ENCODE data around the gene TPRA1.
"Not testable (repeated sequence)": the region's sequence is repeated elsewhere in the genome, so short reads cannot be mapped to it uniquely, and the experiment has no call there.

The TPRA1 gene

DNA sequence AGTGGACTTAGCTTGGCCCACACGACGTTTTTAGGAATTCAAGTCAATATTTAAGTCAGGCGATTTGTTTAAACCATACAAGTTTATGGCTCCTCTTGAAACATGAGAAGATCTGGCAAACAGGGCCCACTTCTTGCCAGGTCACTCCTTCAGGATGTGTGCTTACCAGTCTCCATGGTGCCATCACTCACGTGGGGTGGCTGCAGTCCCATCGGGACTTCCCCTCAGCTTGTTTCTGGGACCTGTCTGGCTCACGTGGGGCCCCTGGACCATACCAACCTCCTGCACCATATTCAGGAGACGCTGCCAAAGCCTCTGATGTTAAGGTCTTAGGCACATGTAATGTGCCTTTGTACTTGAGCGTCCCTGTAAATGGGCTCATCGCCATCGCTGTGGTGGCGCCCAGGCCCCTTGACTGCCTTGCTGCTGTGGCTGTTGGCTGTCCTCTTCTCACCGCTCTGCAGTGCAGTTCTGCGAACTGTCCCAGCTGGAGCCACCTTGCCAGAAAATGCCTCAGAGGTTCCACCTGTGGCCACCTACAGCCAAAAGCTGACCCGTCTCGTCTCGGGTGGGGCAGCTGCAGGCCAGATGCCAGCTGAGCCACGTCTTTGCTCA lies 16.6 kb upstream of the TPRA1 start:
- no peak overlapping the region for H3K4me3 ChIP-seq (ENCODE audit: low read depth in 1 of 5, low read length in 5 of 5)
- peaks cover 0 to 53% (median 37%) of the 10 kb centered on the region in 5 donors for H3K36me3 ChIP-seq (ENCODE audit: control insufficient read depth in 5 of 5, insufficient read depth in 5 of 5, low read length in 5 of 5)
- H3K9me3 ChIP-seq (ENCODE audit: control insufficient read depth in 5 of 5, low read length in 5 of 5): no peaks in the 10 kb centered on the region
- no peak overlapping the region for H3K9ac ChIP-seq (ENCODE audit: low read length in 5 of 5)
- H3K27ac ChIP-seq (ENCODE audit: low read depth, low read length): no peak overlapping the region
- H3K27me3 ChIP-seq (ENCODE audit: control insufficient read depth in 5 of 5, insufficient read depth in 4 of 5, low read length in 5 of 5): no peaks in the 10 kb centered on the region
- no peaks in the 10 kb centered on the region for H3K4me1 ChIP-seq (ENCODE audit: control insufficient read depth in 5 of 5, insufficient read depth in 5 of 5, low read length in 5 of 5)

DNA sequence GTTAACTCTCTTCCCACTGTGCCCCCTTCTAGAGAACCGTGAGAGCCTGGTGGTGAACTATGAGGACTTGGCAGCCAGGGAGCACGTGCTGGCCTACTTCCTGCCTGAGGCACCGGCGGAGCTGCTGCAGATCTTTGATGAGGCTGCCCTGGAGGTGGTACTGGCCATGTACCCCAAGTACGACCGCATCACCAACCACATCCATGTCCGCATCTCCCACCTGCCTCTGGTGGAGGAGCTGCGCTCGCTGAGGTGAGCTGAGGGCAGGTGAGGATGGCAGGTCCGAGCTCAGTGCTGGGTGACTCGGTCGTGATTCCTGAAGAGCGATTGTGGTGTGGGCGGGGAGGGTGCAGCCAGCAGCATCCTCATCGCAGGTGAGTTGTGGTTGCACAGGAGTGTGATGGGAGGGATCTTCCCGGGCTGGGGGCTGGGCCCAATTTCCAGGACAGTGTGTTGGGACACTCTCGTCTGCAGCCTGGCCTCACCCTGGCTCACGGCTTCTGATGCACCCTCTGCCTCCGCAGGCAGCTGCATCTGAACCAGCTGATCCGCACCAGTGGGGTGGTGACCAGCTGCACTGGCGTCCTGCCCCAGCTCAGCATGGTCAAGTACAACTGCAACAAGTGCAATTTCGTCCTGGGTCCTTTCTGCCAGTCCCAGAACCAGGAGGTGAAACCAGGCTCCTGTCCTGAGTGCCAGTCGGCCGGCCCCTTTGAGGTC lies 15.7 kb upstream of the TPRA1 start:
- no peaks in the 10 kb centered on the region for H3K27me3 ChIP-seq (ENCODE audit: control insufficient read depth in 5 of 5, insufficient read depth in 4 of 5, low read length in 5 of 5)
- H3K9ac ChIP-seq (ENCODE audit: low read length in 5 of 5): no peak overlapping the region
- H3K4me1 ChIP-seq (ENCODE audit: control insufficient read depth in 5 of 5, insufficient read depth in 5 of 5, low read length in 5 of 5): no peaks in the 10 kb centered on the region
- no peak overlapping the region for H3K27ac ChIP-seq (ENCODE audit: low read depth, low read length)
- H3K36me3 ChIP-seq (ENCODE audit: control insufficient read depth in 5 of 5, insufficient read depth in 5 of 5, low read length in 5 of 5): peaks cover 0 to 53% (median 37%) of the 10 kb centered on the region in 5 donors
- no peak overlapping the region for H3K4me3 ChIP-seq (ENCODE audit: low read depth in 1 of 5, low read length in 5 of 5)
- H3K9me3 ChIP-seq (ENCODE audit: control insufficient read depth in 5 of 5, low read length in 5 of 5): no peaks in the 10 kb centered on the region

DNA sequence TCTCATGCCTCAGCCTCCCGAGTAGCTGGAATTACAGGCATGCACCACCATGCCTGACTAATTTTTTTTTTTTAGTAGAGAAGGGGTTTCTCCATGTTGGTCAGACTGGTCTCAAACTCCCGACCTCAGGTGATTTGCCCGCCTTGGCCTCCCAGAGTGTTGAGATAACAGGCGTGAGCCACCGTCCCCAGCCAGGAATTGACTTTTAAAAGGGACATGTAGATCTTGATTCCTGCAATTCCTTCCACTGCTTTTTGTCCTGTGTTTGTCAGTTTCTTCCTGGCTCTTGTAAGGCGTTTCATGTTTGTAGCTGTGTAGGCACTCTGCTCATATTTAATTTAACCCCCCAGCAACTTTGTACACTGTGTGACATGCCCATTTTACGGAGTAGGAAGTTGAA lies 15.0 kb upstream of the TPRA1 start:
- H3K27me3 ChIP-seq (ENCODE audit: control insufficient read depth in 5 of 5, insufficient read depth in 4 of 5, low read length in 5 of 5); H3K4me1 ChIP-seq (ENCODE audit: control insufficient read depth in 5 of 5, insufficient read depth in 5 of 5, low read length in 5 of 5); H3K27ac ChIP-seq (ENCODE audit: low read depth, low read length); H3K9me3 ChIP-seq (ENCODE audit: control insufficient read depth in 5 of 5, low read length in 5 of 5); H3K4me3 ChIP-seq (ENCODE audit: low read depth in 1 of 5, low read length in 5 of 5); H3K9ac ChIP-seq (ENCODE audit: low read length in 5 of 5): not testable (repeated sequence)
- H3K36me3 ChIP-seq (ENCODE audit: control insufficient read depth in 5 of 5, insufficient read depth in 5 of 5, low read length in 5 of 5): peaks cover 0 to 50% (median 34%) of the 10 kb centered on the region in 5 donors

DNA sequence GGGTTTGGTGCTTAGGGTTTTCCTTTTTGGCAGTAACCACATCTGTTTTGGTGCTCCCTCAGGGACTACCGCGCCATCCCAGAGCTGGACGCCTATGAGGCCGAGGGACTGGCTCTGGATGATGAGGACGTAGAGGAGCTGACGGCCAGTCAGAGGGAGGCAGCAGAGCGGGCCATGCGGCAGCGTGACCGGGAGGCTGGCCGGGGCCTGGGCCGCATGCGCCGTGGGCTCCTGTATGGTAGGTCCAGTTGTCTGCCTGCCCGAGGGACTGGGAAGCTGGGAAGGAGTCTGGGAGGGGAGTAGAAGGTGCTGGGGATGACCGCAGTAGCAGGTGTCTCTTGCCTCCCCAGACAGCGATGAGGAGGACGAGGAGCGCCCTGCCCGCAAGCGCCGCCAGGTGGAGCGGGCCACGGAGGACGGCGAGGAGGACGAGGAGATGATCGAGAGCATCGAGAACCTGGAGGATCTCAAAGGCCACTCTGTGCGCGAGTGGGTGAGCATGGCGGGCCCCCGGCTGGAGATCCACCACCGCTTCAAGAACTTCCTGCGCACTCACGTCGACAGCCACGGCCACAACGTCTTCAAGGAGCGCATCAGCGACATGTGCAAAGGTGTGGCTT lies 14.1 kb upstream of the TPRA1 start:
- H3K36me3 ChIP-seq (ENCODE audit: control insufficient read depth in 5 of 5, insufficient read depth in 5 of 5, low read length in 5 of 5): peaks cover 0 to 46% (median 31%) of the 10 kb centered on the region in 5 donors
- H3K4me1 ChIP-seq (ENCODE audit: control insufficient read depth in 5 of 5, insufficient read depth in 5 of 5, low read length in 5 of 5): no peaks in the 10 kb centered on the region
- no peak overlapping the region for H3K9ac ChIP-seq (ENCODE audit: low read length in 5 of 5)

DNA sequence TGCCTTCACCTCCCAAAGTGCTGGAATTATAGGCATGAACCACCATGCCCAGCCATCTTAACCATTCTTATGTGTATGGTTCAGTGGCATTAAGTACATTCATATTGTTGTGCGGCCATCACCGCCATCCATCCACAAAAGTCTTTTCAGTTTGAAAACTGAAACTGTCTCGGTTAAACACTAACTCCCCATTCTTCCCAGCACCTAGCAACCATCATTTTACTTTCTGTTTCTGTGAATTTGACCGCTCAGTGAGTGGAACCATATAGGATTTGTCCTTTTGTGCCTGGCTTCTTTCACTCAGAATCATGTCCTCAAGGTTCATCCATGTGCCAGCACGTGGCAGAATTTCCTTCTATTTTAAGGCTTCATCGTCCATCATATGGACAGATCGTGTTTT lies 13.5 kb upstream of the TPRA1 start:
- no peak overlapping the region for H3K9ac ChIP-seq (ENCODE audit: low read length in 5 of 5)
- H3K27me3 ChIP-seq (ENCODE audit: control insufficient read depth in 5 of 5, insufficient read depth in 4 of 5, low read length in 5 of 5): no peaks in the 10 kb centered on the region
- peaks cover 0 to 42% (median 26%) of the 10 kb centered on the region in 5 donors for H3K36me3 ChIP-seq (ENCODE audit: control insufficient read depth in 5 of 5, insufficient read depth in 5 of 5, low read length in 5 of 5)

More for the DNA sequence above, 14.1 kb upstream of the TPRA1 start:
- no peak overlapping the region for H3K4me3 ChIP-seq (ENCODE audit: low read depth in 1 of 5, low read length in 5 of 5)
- no peaks in the 10 kb centered on the region for H3K27me3 ChIP-seq (ENCODE audit: control insufficient read depth in 5 of 5, insufficient read depth in 4 of 5, low read length in 5 of 5)
- no peak overlapping the region for H3K27ac ChIP-seq (ENCODE audit: low read depth, low read length)
- no peaks in the 10 kb centered on the region for H3K9me3 ChIP-seq (ENCODE audit: control insufficient read depth in 5 of 5, low read length in 5 of 5)

DNA sequence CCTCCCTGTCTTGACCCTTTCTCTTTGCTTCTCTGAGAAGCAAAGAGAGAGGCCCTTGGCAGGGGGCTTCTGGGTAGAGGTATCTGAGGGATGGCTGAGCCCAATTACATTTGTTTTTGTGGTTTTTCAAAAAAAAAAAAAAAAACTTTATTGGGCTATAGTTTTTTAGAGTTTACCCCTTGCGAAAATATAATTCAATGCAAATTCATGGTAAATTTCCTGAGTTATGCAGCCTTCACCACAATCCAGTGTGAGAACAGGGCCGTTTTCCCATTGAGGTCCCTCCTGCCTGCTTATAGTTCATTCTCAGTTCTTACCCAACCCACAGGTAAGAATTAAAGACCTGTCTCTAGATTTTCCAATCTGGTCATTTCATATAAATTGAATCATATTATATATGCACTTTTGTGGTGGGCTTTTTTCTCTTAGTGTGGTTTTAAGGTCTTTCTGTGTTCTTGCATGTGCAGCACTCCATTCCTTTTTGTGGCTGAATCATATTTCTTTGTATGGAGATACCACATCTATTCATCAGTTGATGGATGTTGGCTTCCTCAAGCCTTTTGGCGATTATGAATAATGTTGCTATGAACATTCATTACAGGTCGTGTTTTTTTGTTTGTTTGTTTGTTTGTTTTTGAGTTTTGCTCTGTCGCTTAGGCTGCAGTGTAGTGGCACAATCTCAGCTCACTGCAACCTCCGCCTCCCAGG lies 10.4 kb upstream of the TPRA1 start:
- no peaks in the 10 kb centered on the region for H3K9me3 ChIP-seq (ENCODE audit: control insufficient read depth in 5 of 5, low read length in 5 of 5)
- peaks cover 0 to 16% (median 9%) of the 10 kb centered on the region in 5 donors for H3K4me1 ChIP-seq (ENCODE audit: control insufficient read depth in 5 of 5, insufficient read depth in 5 of 5, low read length in 5 of 5)
- H3K36me3 ChIP-seq (ENCODE audit: control insufficient read depth in 5 of 5, insufficient read depth in 5 of 5, low read length in 5 of 5): peaks cover 0 to 13% (median 7%) of the 10 kb centered on the region in 5 donors
- no peak overlapping the region for H3K9ac ChIP-seq (ENCODE audit: low read length in 5 of 5)
- no peaks in the 10 kb centered on the region for H3K27me3 ChIP-seq (ENCODE audit: control insufficient read depth in 5 of 5, insufficient read depth in 4 of 5, low read length in 5 of 5)
- H3K4me3 ChIP-seq (ENCODE audit: low read depth in 1 of 5, low read length in 5 of 5): no peak overlapping the region
- H3K27ac ChIP-seq (ENCODE audit: low read depth, low read length): no peak overlapping the region

More for the DNA sequence above, 13.5 kb upstream of the TPRA1 start:
- Histone ChIP-seq H3K4me1 (ENCODE audit: control insufficient read depth in 5 of 5, insufficient read depth in 5 of 5, low read length in 5 of 5) (no peaks in the 10 kb centered on the region), H3K27ac (ENCODE audit: low read depth, low read length) (no peak overlapping the region), H3K4me3 (ENCODE audit: low read depth in 1 of 5, low read length in 5 of 5) (no peak overlapping the region), H3K9me3 (ENCODE audit: control insufficient read depth in 5 of 5, low read length in 5 of 5) (no peaks in the 10 kb centered on the region)

DNA sequence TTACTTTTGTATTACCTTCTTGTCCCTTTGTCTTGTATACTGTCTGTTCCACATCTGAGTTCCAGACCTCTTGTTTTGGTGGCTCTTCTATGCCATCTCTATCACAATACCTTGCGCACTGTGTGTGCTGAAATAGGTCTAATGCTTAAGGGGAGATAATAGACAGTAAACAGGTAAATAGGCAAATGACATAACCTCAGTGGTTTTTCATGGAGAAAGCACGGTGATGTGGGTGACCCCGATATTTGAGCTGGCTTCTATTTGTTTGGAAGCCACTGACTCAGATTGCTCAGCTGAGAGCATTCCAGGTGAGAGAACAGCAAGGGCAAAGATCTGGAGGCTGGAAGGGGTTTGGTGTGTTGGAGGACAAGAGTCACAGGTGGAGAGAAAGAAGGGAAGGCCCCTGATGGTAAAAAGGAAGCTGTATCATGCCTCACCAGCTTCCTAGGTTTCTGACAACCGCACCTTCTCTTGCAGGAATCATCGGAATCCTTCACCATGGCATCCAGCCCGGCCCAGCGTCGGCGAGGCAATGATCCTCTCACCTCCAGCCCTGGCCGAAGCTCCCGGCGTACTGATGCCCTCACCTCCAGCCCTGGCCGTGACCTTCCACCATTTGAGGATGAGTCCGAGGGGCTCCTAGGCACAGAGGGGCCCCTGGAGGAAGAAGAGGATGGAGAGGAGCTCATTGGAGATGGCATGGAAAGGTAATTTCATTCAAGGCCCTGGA lies 8.5 kb upstream of the TPRA1 start:
- Histone ChIP-seq H3K9me3 (ENCODE audit: control insufficient read depth in 5 of 5, low read length in 5 of 5) (no peaks in the 10 kb centered on the region), H3K4me3 (ENCODE audit: low read depth in 1 of 5, low read length in 5 of 5) (peak overlapping the region; percentile 51 to 80 (median 73)), H3K4me1 (ENCODE audit: control insufficient read depth in 5 of 5, insufficient read depth in 5 of 5, low read length in 5 of 5) (peaks cover 0 to 16% (median 9%) of the 10 kb centered on the region in 5 donors), H3K36me3 (ENCODE audit: control insufficient read depth in 5 of 5, insufficient read depth in 5 of 5, low read length in 5 of 5) (no peaks in the 10 kb centered on the region), H3K27ac (ENCODE audit: low read depth, low read length) (no peak overlapping the region), H3K9ac (ENCODE audit: low read length in 5 of 5) (peak overlapping the region in 4 of 5 donors; percentile 58 to 76 (median 73)), H3K27me3 (ENCODE audit: control insufficient read depth in 5 of 5, insufficient read depth in 4 of 5, low read length in 5 of 5) (no peaks in the 10 kb centered on the region)

DNA sequence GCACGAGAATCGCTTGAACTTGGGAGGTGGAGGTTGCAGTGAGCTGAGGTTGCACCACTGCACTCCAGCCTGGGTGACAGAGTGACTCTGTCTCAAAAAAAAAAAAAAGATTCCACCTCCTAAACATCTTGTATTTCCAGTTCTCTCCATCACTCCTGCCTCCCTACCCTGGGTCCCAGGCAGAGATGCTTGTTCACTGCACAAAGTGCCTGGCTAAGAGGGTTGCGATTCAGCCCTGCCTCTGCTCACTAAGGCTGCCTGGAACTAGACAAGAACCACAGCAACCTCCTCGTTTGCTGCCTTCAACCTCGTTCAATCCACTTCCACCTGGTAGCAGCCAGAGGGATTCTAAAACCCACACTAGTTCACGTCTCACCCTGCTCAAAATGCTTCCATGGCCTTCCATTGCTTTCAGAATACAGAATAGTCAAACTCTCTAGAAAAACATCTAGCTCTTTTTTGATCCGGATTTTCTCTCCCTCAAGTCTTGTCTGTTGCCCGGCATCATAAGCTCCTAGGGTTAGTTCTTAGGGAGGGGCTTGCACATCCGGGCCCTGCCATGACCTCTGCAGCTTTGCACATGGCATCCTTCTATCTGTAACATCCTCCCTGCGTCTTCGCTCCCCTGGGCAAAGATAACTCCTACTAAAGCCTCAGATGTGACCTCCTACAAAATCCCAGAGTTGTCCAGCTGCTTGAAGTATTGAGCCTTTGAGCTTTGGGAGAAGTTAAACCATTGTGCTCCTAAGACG lies 6.7 kb upstream of the TPRA1 start:
- Histone ChIP-seq H3K9ac (ENCODE audit: low read length in 5 of 5) (no peak overlapping the region), H3K4me3 (ENCODE audit: low read depth in 1 of 5, low read length in 5 of 5) (peak overlapping the region in 2 of 5 donors; percentile 17 to 76), H3K4me1 (ENCODE audit: control insufficient read depth in 5 of 5, insufficient read depth in 5 of 5, low read length in 5 of 5) (peaks cover 0 to 16% (median 9%) of the 10 kb centered on the region in 5 donors), H3K27me3 (ENCODE audit: control insufficient read depth in 5 of 5, insufficient read depth in 4 of 5, low read length in 5 of 5) (no peaks in the 10 kb centered on the region), H3K27ac (ENCODE audit: low read depth, low read length) (no peak overlapping the region), H3K9me3 (ENCODE audit: control insufficient read depth in 5 of 5, low read length in 5 of 5) (no peaks in the 10 kb centered on the region), H3K36me3 (ENCODE audit: control insufficient read depth in 5 of 5, insufficient read depth in 5 of 5, low read length in 5 of 5) (no peaks in the 10 kb centered on the region)

DNA sequence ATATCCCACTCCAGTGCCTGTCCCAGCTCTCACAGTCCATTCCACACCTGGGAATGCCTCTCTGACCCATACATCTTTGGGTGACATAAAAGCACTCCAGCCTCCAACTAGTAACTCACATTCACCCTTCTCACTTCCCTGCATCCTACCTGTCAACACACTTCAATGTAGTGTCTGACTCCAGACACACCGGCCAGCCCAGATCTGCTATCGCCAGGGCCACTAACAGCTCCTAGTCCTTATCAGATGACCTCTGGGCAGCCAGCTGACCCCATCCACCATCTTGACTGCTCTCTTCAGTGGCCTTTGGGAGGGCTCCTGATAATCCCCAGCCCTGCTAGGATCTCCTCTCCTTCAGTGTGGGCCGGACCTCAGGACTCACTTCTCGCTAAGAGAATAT lies 4.8 kb upstream of the TPRA1 start:
- peaks cover 4 to 27% (median 18%) of the 10 kb centered on the region in 5 donors for H3K4me1 ChIP-seq (ENCODE audit: control insufficient read depth in 5 of 5, insufficient read depth in 5 of 5, low read length in 5 of 5)
- no peak overlapping the region for H3K9ac ChIP-seq (ENCODE audit: low read length in 5 of 5)
- no peaks in the 10 kb centered on the region for H3K9me3 ChIP-seq (ENCODE audit: control insufficient read depth in 5 of 5, low read length in 5 of 5)
- H3K27ac ChIP-seq (ENCODE audit: low read depth, low read length): no peak overlapping the region
- H3K27me3 ChIP-seq (ENCODE audit: control insufficient read depth in 5 of 5, insufficient read depth in 4 of 5, low read length in 5 of 5): no peaks in the 10 kb centered on the region
- no peaks in the 10 kb centered on the region for H3K36me3 ChIP-seq (ENCODE audit: control insufficient read depth in 5 of 5, insufficient read depth in 5 of 5, low read length in 5 of 5)
- H3K4me3 ChIP-seq (ENCODE audit: low read depth in 1 of 5, low read length in 5 of 5): no peak overlapping the region

All from subcutaneous abdominal adipose tissue (tissue), 5 donors.